GM12878 (cell line): ENCODE results near the gene SPPL2B. TPM values are rescaled to one million over a fixed set of nuclear protein-coding genes. Genes with fewer than 3 reads are reported as not detected.

ENCODE experiments used
- ATAC-seq: fragments of 200-7000 bp; cut with Tn5 transposase; 3 replicates; pipeline ENCODE4 v1.9.1; 2020; ENCODE audit warnings: mild to moderate bottlenecking, moderate library complexity
- BruUV-seq: library from RNA; stranded (reverse); fragments of 400-500 nt; replicated peaks from 2 replicates; lab custom pipeline; 2021; lab: Mats Ljungman, UMichigan
- CTCF ChIA-PET: fragments of 300-600 bp; sonication (Branson Sonifier 250); formaldehyde crosslinking; extraction: SDS; loops from one replicate; lab custom pipeline; 2021; ENCODE audit warnings: inconsistent platforms; lab: Yijun Ruan, JAX
- POLR2A ChIA-PET: fragments of 350-600 bp; formaldehyde crosslinking; extraction: SDS; loops from one replicate; lab custom pipeline; 2021; ENCODE audit warnings: inconsistent platforms; lab: Charles Lee
- RAD21 ChIA-PET: fragments of 300-600 bp; sonication (Branson Sonifier 250); formaldehyde crosslinking; loops from one replicate; lab custom pipeline; 2023; ENCODE audit warnings: antibody characterized with exemption; ENCODE audit not compliant: unreplicated experiment; lab: Charles Lee
- SMC1A ChIA-PET: fragments of 300-600 bp; sonication (Branson Sonifier 250); formaldehyde crosslinking; loops from one replicate; lab custom pipeline; 2023; ENCODE audit not compliant: unreplicated experiment, uncharacterized antibody; lab: Charles Lee
- DNase-seq: peaks from one replicate; pipeline ENCODE4 v3.0.0-alpha.2; 2011; ENCODE audit warnings: low read depth, low spot score
- FAIRE-seq: peaks from 3 replicates; lab custom pipeline; 2011; peaks lifted over from hg19 to GRCh38; lab: Jason Lieb, UNC
- H2AFZ ChIP-seq: 2 replicates; pipeline ENCODE4 v1.6.0; 2011; ENCODE audit warnings: low read depth, low read length, control low read depth; ENCODE audit not compliant: control insufficient read depth
- H3K27ac ChIP-seq: 2 replicates; pipeline ENCODE4 v1.5.1; 2011; ENCODE audit warnings: control low read depth; ENCODE audit not compliant: control insufficient read depth, insufficient read depth
- H3K27me3 ChIP-seq, 2 experiments: replicated peaks in 1 of 2; 2 replicates each; pipeline versions ENCODE4 v1.6.0 to v1.6.1; 2011; ENCODE audit warnings: low read length in 1 of 2; ENCODE audit not compliant: control insufficient read depth in 2 of 2, insufficient read depth in 2 of 2
- H3K36me3 ChIP-seq, 2 experiments: 2 replicates each; pipeline ENCODE4 v1.5.1; 2011; ENCODE audit warnings: low read length in 1 of 2; ENCODE audit not compliant: control insufficient read depth in 2 of 2, insufficient read depth in 2 of 2
- H3K4me1 ChIP-seq: 2 replicates; pipeline ENCODE4 v1.6.1; 2011; ENCODE audit warnings: mild to moderate bottlenecking, low read length, moderate library complexity, mixed read lengths; ENCODE audit not compliant: control insufficient read depth, insufficient read depth
- H3K4me2 ChIP-seq: 2 replicates; pipeline ENCODE4 v1.6.0; 2011; ENCODE audit warnings: control low read depth; ENCODE audit not compliant: control insufficient read depth, insufficient read depth
- H3K4me3 ChIP-seq: fragments of 200-600 bp; sonication (generic); 2 replicates; pipeline ENCODE4 v1.5.1; 2016
- H3K79me2 ChIP-seq: 2 replicates; pipeline ENCODE4 v1.6.0; 2011; ENCODE audit warnings: low read length; ENCODE audit not compliant: control insufficient read depth, insufficient read depth
- H3K9ac ChIP-seq: 2 replicates; pipeline ENCODE4 v1.8.0; 2011; ENCODE audit warnings: low read length, control low read depth, mixed read lengths; ENCODE audit not compliant: control insufficient read depth, insufficient read depth
- H3K9me3 ChIP-seq: replicated peaks from 3 replicates; pipeline ENCODE4 v1.5.1; 2011; ENCODE audit warnings: mild to moderate bottlenecking, low read length; ENCODE audit not compliant: control insufficient read depth, insufficient read depth
- H4K20me1 ChIP-seq: 2 replicates; pipeline ENCODE4 v1.6.0; 2011; ENCODE audit not compliant: control insufficient read depth, insufficient read depth
- BRCA1 ChIP-seq: IDR thresholded peaks from 2 replicates; pipeline ENCODE4 v1.6.1; 2011; ENCODE audit warnings: low read depth, low read length, improper control_type of control experiment
- RAD21 ChIP-seq: IDR thresholded peaks from 2 replicates; pipeline ENCODE4 v1.6.1; 2011; ENCODE audit warnings: mild to moderate bottlenecking, low read depth, low read length, moderate library complexity; ENCODE audit not compliant: insufficient read depth
- RELA ChIP-seq: fragments of 450-650 bp; IDR thresholded peaks from 2 replicates; pipeline ENCODE4 v1.8.0; 2014; ENCODE audit warnings: borderline replicate concordance; ENCODE audit not compliant: partially characterized antibody
- TCF12 ChIP-seq: IDR thresholded peaks from 2 replicates; pipeline ENCODE4 v1.6.1; 2011; ENCODE audit warnings: low read depth, mild to moderate bottlenecking, low read length
- ZNF217 ChIP-seq: fragments of 450-650 bp; IDR thresholded peaks from 2 replicates; pipeline ENCODE4 v1.6.1; 2017; ENCODE audit warnings: antibody characterized with exemption, mild to moderate bottlenecking
- WGBS: methylation state at CpG from one replicate; pipeline ENCODE4 v1.1.6; 2016; ENCODE audit warnings: low lambda C conversion rate; ENCODE audit not compliant: insufficient replicate concordance, insufficient coverage; ENCODE audit errors: missing lambda C conversion rate; 5-methylcytosine and 5-hydroxymethylcytosine counted together
- in situ Hi-C: fragments of 300-500 bp; cut with MboI; formaldehyde crosslinking; loops from 9 replicates; pipeline ENCODE4 v1.14.3; 2018; ENCODE audit warnings: mixed read lengths
- intact Hi-C: fragments of 100-400 bp; cut with micrococcal nuclease; formaldehyde crosslinking; loops from one replicate; pipeline ENCODE4 v1.14.2; 2022; ENCODE audit not compliant: unreplicated experiment
- polyA plus RNA-seq, 11 experiments: library from polyadenylated mRNA; depleted of rRNA in 4 of 11; unstranded in 6 of 11; stranded (reverse) in 5 of 11; fragments of >200 nt; fragmentation: Nextera tagmentation in 4 of 11; fragmentation: Illumina TruSeq in 1 of 11; extraction: Ambion mirVana in 4 of 11; extraction: Trizol in 1 of 11; gene quantifications; 1 replicate in 1 of 11; 2 replicates in 10 of 11; pipeline versions ENCODE4 v1.2.1 to v1.2.3, GENCODE V29; 2011 to 2016; ENCODE audit warnings: inconsistent platforms in 2 of 11, missing spikeins in 2 of 11, low read depth in 1 of 11
- total RNA-seq, 4 experiments: library from RNA; depleted of rRNA in 3 of 4; stranded (reverse); fragments of >200 nt in 3 of 4; fragmentation: Illumina TruSeq in 1 of 4; extraction: Trizol in 1 of 4; gene quantifications; 2 replicates each; pipeline versions ENCODE4 v1.2.1 to v1.2.3, GENCODE V29; 2013 to 2021
- TF ChIP-seq, protein P1 (sequence below): fragments of 450-650 bp; formaldehyde crosslinking; IDR thresholded peaks from 2 replicates; pipeline ENCODE4 v1.5.0; 2022; ENCODE audit warnings: mild to moderate bottlenecking, missing genetic modification characterization
- TF ChIP-seq, protein P2 (sequence below): fragments of 450-650 bp; IDR thresholded peaks from 2 replicates; pipeline ENCODE4 v1.6.1; 2017; ENCODE audit warnings: antibody characterized with exemption, mild to moderate bottlenecking, moderate library complexity

The SPPL2B gene
- total and polyA plus RNA-seq, 10 of the 15 experiments (the other 5 are each of a cell fraction or from before 2014, with no cell fraction given): 0.29 to 56.5 (median 18.3) TPM

DNA sequence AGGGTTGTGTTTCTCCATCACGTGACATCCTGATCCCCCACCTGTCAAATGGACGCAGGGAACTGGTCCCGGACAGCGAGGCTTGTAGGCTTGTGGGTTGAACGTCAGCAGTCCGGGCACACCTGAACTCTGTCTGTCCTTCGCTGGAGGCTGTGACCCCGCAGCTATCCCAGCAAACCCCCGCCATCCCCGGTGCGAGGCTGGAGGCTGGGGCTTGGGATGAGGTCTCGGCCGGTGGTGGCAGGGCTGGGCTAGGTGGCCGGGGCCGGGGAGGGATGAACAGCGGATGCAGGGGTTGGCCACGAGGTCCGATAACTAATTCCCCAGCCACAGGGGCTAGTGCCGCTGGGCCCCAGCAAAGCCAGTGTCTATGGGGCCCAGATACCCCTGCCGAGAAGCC, 8.9 kb upstream of the SPPL2B start:
- peaks cover 0 to 6% of the 10 kb centered on the region in 2 experiments; a peak in 2 of 4 replicates for H3K36me3 ChIP-seq
- no TSS peak for BruUV-seq
- no peak overlapping the region for H3K4me2 ChIP-seq
- ChIA-PET SMC1A (interaction anchor here (0.5 kb wide), 1 partner anchor 172 kb away, joined by 3 read pairs; no protein-coding TSS in a partner anchor), POLR2A (no interaction called here), CTCF (interaction anchor here (1.1 to 1.4 kb wide), 2 partner anchors 73 to 81 kb away, joined by 3 to 9 read pairs; no protein-coding TSS in a partner anchor), RAD21 (interaction anchor here (0.7 to 1.4 kb wide), 2 partner anchors 72 to 189 kb away, joined by 4 to 11 read pairs; no protein-coding TSS in a partner anchor)
- DNase-seq: no peak
- no peak overlapping the region for H2AFZ ChIP-seq
- H3K9ac ChIP-seq: no peak overlapping the region
- intact Hi-C loops (no loop called here), in situ Hi-C loops (loop anchor here (5.0 kb wide), 1 partner anchor 87 kb away; no protein-coding TSS in a partner anchor)
- H3K9me3 ChIP-seq: peaks cover 6% of the 10 kb centered on the region; the same call in 1 of the 3 replicates
- no peaks in the 10 kb centered on the region for H3K27me3 ChIP-seq
- H4K20me1 ChIP-seq: no peaks in the 10 kb centered on the region
- peaks cover 9% of the 10 kb centered on the region for H3K4me1 ChIP-seq
- no peak for FAIRE-seq
- H3K27ac ChIP-seq: no peak overlapping the region
- WGBS: 95% methylated on average over 19 of the region's 20 CpGs
- H3K79me2 ChIP-seq: peaks cover 4% of the 10 kb centered on the region
- no peak for ATAC-seq
- no peak overlapping the region for H3K4me3 ChIP-seq
- TF ChIP-seq BRCA1: no peak
- TF ChIP-seq RAD21: no peak
- TF ChIP-seq, protein P1, sequence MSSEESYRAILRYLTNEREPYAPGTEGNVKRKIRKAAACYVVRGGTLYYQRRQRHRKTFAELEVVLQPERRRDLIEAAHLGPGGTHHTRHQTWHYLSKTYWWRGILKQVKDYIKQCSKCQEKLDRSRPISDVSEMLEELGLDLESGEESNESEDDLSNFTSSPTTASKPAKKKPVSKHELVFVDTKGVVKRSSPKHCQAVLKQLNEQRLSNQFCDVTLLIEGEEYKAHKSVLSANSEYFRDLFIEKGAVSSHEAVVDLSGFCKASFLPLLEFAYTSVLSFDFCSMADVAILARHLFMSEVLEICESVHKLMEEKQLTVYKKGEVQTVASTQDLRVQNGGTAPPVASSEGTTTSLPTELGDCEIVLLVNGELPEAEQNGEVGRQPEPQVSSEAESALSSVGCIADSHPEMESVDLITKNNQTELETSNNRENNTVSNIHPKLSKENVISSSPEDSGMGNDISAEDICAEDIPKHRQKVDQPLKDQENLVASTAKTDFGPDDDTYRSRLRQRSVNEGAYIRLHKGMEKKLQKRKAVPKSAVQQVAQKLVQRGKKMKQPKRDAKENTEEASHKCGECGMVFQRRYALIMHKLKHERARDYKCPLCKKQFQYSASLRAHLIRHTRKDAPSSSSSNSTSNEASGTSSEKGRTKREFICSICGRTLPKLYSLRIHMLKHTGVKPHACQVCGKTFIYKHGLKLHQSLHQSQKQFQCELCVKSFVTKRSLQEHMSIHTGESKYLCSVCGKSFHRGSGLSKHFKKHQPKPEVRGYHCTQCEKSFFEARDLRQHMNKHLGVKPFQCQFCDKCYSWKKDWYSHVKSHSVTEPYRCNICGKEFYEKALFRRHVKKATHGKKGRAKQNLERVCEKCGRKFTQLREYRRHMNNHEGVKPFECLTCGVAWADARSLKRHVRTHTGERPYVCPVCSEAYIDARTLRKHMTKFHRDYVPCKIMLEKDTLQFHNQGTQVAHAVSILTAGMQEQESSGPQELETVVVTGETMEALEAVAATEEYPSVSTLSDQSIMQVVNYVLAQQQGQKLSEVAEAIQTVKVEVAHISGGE (CRISPR knock-in tag): no peak
- no peak for TF ChIP-seq TCF12
- TF ChIP-seq ZNF217: no peak
- TF ChIP-seq, protein P2, sequence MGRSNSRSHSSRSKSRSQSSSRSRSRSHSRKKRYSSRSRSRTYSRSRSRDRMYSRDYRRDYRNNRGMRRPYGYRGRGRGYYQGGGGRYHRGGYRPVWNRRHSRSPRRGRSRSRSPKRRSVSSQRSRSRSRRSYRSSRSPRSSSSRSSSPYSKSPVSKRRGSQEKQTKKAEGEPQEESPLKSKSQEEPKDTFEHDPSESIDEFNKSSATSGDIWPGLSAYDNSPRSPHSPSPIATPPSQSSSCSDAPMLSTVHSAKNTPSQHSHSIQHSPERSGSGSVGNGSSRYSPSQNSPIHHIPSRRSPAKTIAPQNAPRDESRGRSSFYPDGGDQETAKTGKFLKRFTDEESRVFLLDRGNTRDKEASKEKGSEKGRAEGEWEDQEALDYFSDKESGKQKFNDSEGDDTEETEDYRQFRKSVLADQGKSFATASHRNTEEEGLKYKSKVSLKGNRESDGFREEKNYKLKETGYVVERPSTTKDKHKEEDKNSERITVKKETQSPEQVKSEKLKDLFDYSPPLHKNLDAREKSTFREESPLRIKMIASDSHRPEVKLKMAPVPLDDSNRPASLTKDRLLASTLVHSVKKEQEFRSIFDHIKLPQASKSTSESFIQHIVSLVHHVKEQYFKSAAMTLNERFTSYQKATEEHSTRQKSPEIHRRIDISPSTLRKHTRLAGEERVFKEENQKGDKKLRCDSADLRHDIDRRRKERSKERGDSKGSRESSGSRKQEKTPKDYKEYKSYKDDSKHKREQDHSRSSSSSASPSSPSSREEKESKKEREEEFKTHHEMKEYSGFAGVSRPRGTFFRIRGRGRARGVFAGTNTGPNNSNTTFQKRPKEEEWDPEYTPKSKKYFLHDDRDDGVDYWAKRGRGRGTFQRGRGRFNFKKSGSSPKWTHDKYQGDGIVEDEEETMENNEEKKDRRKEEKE: no peak
- TF ChIP-seq RELA: no peak
